ENCODE results near the gene NDOR1. TPM values are rescaled to one million over a fixed set of nuclear protein-coding genes. Genes with fewer than 3 reads are reported as not detected.

NDOR1 gene
- total and polyA plus RNA-seq, 2 of the 8 experiments (the other 6 are each of a cell fraction or from before 2014, with no cell fraction given), result 25.7 to 32.3 TPM

- Histone ChIP-seq H2AK5ac (ENCODE audit: low read depth, low read length) (no peak overlapping the region), H2BK5ac (ENCODE audit: low read depth, low read length) (no peak overlapping the region), H3K27ac (ENCODE audit: low read depth, low read length) (no peak overlapping the region), H2BK15ac (ENCODE audit: low read length) (no peak overlapping the region), H2BK20ac (ENCODE audit: low read length) (no peak overlapping the region), H3K9me3 (ENCODE audit: insufficient read depth in 2 of 2, low read depth in 1 of 2, low read length in 1 of 2) (no peaks in the 10 kb centered on the region), H3K4me1 (replicated peaks in 1 of 4; ENCODE audit: control insufficient read depth in 3 of 4, insufficient read depth in 4 of 4, low read length in 3 of 4) (peaks cover 0 to 12% (median 6%) of the 10 kb centered on the region in 4 experiments; a peak in 6 of 7 replicates), H2BK12ac (ENCODE audit: low read depth, low read length) (no peak overlapping the region), H2BK120ac (replicated peaks; ENCODE audit: low read depth, low read length) (no peak overlapping the region), H3K4me2 (ENCODE audit: insufficient read depth in 1 of 2, low read depth in 2 of 2, low read length in 2 of 2) (peak overlapping the region; percentile 84 to 90), H3K18ac (ENCODE audit: extremely low read depth, low read length) (no peak overlapping the region), H3K23ac (ENCODE audit: insufficient read length) (no peak overlapping the region), H4K20me1 (replicated peaks in 1 of 2; ENCODE audit: control insufficient read depth in 1 of 2, insufficient read depth in 2 of 2, low read length in 2 of 2) (peaks cover 0 to 14% of the 10 kb centered on the region in 2 experiments), H4K91ac (replicated peaks; ENCODE audit: insufficient read length, low read length) (no peak overlapping the region), H3K79me2 (ENCODE audit: control insufficient read depth in 1 of 2, insufficient read depth in 2 of 2, low read length in 2 of 2) (no peaks in the 10 kb centered on the region), H3K56ac (replicated peaks; ENCODE audit: insufficient read length, low read depth, low read length) (no peak overlapping the region), H3K27me3 (replicated peaks in 1 of 4; ENCODE audit: control insufficient read depth in 3 of 4, extremely low read depth in 1 of 4, insufficient read depth in 3 of 4, low read length in 3 of 4) (peaks cover 54 to 98% (median 90%) of the 10 kb centered on the region in 4 experiments), H3K4me3 (ENCODE audit: extremely low read depth in 1 of 4, insufficient read depth in 2 of 4, low read depth in 3 of 4, low read length in 4 of 4) (peak overlapping the region; percentile 32 to 61 (median 34)), H3K4ac (replicated peaks; ENCODE audit: insufficient read length, low read depth, low read length) (no peak overlapping the region), H3K79me1 (ENCODE audit: low read depth, low read length) (no peaks in the 10 kb centered on the region; the same call in 1 of the 2 replicates), H3K23me2 (ENCODE audit: low read depth, low read length) (peaks cover 5% of the 10 kb centered on the region; the same call in 1 of the 2 replicates), H3K14ac (ENCODE audit: insufficient read length) (no peak overlapping the region), H3K36me3 (ENCODE audit: control insufficient read depth in 2 of 4, insufficient read depth in 4 of 4, low read length in 3 of 4) (no peaks in the 10 kb centered on the region), H4K8ac (ENCODE audit: extremely low read depth, insufficient read depth, low read length) (no peak overlapping the region), H3K9ac (replicated peaks in 1 of 4; ENCODE audit: extremely low read depth in 1 of 4, low read depth in 3 of 4, low read length in 3 of 4) (no peak overlapping the region), H2AFZ (ENCODE audit: low read length) (no peak overlapping the region; the same call in 1 of the 2 replicates), H4K5ac (ENCODE audit: insufficient read length, low read depth, low read length) (no peak overlapping the region)
- WGBS, 2 experiments (ENCODE audit: extremely low coverage in 1 of 2, insufficient coverage in 1 of 2, insufficient read length in 1 of 2, insufficient replicate concordance in 2 of 2, low coverage in 1 of 2, low lambda C conversion rate in 2 of 2, missing lambda C conversion rate in 1 of 2), result 7% methylated on average over 33 of the region's 74 CpGs; no CpG with 5 or more reads in 1 of the 2 experiments
- DNase-seq (ENCODE audit: low read depth in 1 of 2, low spot score in 2 of 2) (peak in 1 of 2 experiments; percentile 70), FAIRE-seq (no peak)
- POLR2A ChIA-PET (ENCODE audit: partially characterized antibody), result interaction anchor here (0.6 to 2.9 kb wide), 10 partner anchors 12 to 108 kb away, joined by 3 to 15 read pairs (median 4); partner anchors contain the start of genes NDOR1, SSNA1, TMEM203 and TUBB4B
- CTCF ChIA-PET (ENCODE audit: partially characterized antibody), result interaction anchor here (0.7 to 4.0 kb wide), 14 partner anchors 11 to 391 kb away, joined by 3 to 16 read pairs (median 4); partner anchors contain the start of gene CYSRT1
- TF ChIP-seq EZH2 (IDR thresholded peaks at IDR 0.05; ENCODE audit: low read depth, low read length, severe bottlenecking) (peak; percentile 81), KDM4A (IDR thresholded peaks at IDR 0.05; ENCODE audit: low read depth, low read length, severe bottlenecking) (peak; percentile 61), CTCF (IDR thresholded peaks at IDR 0.05; ENCODE audit: control extremely low read depth in 1 of 3, insufficient read depth in 1 of 3, low read depth in 1 of 3, low read length in 3 of 3) (peak in 1 of 3 experiments; percentile 3; a peak in 1 of 4 replicates), SUZ12 (IDR thresholded peaks at IDR 0.05; ENCODE audit: low read length) (peak; percentile 72), ASH2L (IDR thresholded peaks at IDR 0.05; ENCODE audit: low read length) (peak; percentile 29), FOSL1 (IDR thresholded peaks at IDR 0.05; ENCODE audit: insufficient read depth, low read depth, low read length) (no peak), NRF1 (IDR thresholded peaks at IDR 0.05; ENCODE audit: low read depth, low read length) (peak; percentile 59), NANOG (IDR thresholded peaks at IDR 0.05; ENCODE audit: insufficient read depth, low read depth, low read length, poor library complexity, severe bottlenecking) (no peak)
These were observed 42.8 kb upstream of the NDOR1 start for GRCh38 chr9:137162505-137163364.

Data from H1 (cell line).